Left ventricle myocardium inferior (tissue), 1 donor: ENCODE data around the gene LURAP1L. TPM values are rescaled to one million over a fixed set of nuclear protein-coding genes. Genes with fewer than 3 reads are reported as not detected.
"Not testable (repeated sequence)": the region's sequence is repeated elsewhere in the genome, so short reads cannot be mapped to it uniquely, and the experiment has no call there.

Experiments
- DNase-seq: peaks from one replicate; pipeline ENCODE4 v3.0.0-alpha.2; 2020
- H3K27ac ChIP-seq: fragments of 200-600 bp; replicated peaks from 2 replicates; pipeline ENCODE4 v1.8.0; 2021
- H3K27me3 ChIP-seq: fragments of 200-600 bp; 2 replicates; pipeline ENCODE4 v1.8.0; 2021; ENCODE audit warnings: low read depth
- H3K36me3 ChIP-seq: fragments of 200-600 bp; 2 replicates; pipeline ENCODE4 v1.8.0; 2021
- H3K4me1 ChIP-seq: fragments of 200-600 bp; 2 replicates; pipeline ENCODE4 v1.8.0; 2021
- H3K4me3 ChIP-seq: fragments of 200-600 bp; 2 replicates; pipeline ENCODE4 v1.8.0; 2021; ENCODE audit warnings: mild to moderate bottlenecking, moderate library complexity
- H3K9me3 ChIP-seq: fragments of 200-600 bp; replicated peaks from 2 replicates; pipeline ENCODE4 v1.8.0; 2021
- intact Hi-C: fragments of 100-400 bp; cut with micrococcal nuclease; formaldehyde crosslinking; loops from one replicate; pipeline ENCODE4 v1.11.0; 2022
- total RNA-seq: library from RNA; stranded (reverse); fragmentation: NEBNext Ultra II Directional; extraction: Animal tissue kit (Norgen Biotek cat#: 25700); gene quantifications from one replicate; pipeline ENCODE4 v1.2.1, GENCODE V29; 2021
- TF ChIP-seq, protein P1 (sequence below): fragments of 200-600 bp; IDR thresholded peaks from 2 replicates; pipeline ENCODE4 v1.8.0; 2021; ENCODE audit warnings: antibody characterized with exemption, mild to moderate bottlenecking, borderline replicate concordance
- donor health status: DM: no; HTN: yes; CAD: no; lungs with severe emphysema.

The LURAP1L gene
- total RNA-seq, 1 donor from 2014 or later: 2.6 TPM

- peaks cover 7% of the 10 kb centered on the region for H3K4me1 ChIP-seq
- H3K27me3 ChIP-seq: no peaks in the 10 kb centered on the region
- intact Hi-C loops: no loop called here
- TF ChIP-seq, protein P1, sequence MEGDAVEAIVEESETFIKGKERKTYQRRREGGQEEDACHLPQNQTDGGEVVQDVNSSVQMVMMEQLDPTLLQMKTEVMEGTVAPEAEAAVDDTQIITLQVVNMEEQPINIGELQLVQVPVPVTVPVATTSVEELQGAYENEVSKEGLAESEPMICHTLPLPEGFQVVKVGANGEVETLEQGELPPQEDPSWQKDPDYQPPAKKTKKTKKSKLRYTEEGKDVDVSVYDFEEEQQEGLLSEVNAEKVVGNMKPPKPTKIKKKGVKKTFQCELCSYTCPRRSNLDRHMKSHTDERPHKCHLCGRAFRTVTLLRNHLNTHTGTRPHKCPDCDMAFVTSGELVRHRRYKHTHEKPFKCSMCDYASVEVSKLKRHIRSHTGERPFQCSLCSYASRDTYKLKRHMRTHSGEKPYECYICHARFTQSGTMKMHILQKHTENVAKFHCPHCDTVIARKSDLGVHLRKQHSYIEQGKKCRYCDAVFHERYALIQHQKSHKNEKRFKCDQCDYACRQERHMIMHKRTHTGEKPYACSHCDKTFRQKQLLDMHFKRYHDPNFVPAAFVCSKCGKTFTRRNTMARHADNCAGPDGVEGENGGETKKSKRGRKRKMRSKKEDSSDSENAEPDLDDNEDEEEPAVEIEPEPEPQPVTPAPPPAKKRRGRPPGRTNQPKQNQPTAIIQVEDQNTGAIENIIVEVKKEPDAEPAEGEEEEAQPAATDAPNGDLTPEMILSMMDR: no peak
- H3K4me3 ChIP-seq: no peak overlapping the region
- no peak for DNase-seq
- no peaks in the 10 kb centered on the region for H3K36me3 ChIP-seq
- no peak overlapping the region for H3K27ac ChIP-seq
- H3K9me3 ChIP-seq: peaks cover 4% of the 10 kb centered on the region
Observed at GRCh38 chr9:12863618-12864017, 88.8 kb downstream of the LURAP1L start.

DNA sequence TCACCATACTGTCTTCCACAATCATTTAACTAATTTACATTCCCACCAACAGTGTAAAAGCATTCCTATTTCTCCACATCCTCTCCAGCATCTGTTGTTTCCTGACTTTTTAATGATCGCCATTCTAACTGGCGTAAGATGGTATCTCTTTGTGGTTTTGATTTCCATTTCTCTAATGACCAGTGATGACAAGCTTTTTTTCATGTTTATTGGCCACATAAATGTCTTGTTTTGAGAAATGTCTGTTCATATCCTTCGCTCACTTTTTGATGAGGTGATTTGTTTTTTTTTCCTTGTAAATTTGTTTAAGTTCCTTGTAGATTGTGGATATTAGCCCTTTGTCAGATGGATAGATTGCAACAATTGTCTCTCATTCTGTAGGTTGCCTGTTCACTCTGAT lies 90.6 kb downstream of the LURAP1L start:
- H3K9me3 ChIP-seq, DNase-seq, intact Hi-C loops, H3K4me3 ChIP-seq, H3K36me3 ChIP-seq, H3K27me3 ChIP-seq, H3K4me1 ChIP-seq, H3K27ac ChIP-seq: not testable (repeated sequence)

Other genes starting within 250 kb of the LURAP1L start
- 74.1 TPM for gene TYRP1, start 81.6 kb upstream of the LURAP1L start, total RNA-seq